ENCODE data around the gene FAM222B.

DNA sequence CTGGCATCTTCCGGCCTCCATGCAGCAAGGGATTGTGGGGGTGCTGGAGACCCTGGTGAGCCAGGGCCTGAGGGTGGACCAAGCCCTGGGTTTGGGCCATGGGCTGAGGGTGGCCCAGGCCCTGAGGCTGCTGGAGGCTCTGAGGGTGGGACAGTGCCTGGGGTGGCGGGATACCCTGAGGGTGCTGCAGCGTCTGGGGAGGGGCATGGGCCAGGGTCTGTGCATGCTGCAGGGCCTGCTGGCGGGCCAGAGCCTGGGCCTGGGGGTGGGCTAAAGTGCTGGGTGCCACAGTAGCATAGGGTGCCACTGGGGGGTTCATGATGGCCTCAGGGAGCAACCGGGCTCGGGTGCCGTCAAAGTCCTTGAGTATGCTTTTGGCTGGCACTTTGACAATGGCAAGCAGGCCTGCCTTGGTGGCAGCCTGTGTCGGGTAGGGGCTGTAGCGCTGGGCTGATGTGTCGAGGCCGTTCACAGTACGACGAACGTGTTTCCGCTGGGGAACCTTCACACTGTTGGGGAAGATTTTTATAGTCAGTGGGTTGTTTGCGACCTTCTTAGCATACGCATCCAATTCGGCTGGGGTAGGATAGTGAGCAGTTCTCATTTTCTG is 83.2 kb downstream of the FAM222B start:
- TF ChIP-seq, protein P1, sequence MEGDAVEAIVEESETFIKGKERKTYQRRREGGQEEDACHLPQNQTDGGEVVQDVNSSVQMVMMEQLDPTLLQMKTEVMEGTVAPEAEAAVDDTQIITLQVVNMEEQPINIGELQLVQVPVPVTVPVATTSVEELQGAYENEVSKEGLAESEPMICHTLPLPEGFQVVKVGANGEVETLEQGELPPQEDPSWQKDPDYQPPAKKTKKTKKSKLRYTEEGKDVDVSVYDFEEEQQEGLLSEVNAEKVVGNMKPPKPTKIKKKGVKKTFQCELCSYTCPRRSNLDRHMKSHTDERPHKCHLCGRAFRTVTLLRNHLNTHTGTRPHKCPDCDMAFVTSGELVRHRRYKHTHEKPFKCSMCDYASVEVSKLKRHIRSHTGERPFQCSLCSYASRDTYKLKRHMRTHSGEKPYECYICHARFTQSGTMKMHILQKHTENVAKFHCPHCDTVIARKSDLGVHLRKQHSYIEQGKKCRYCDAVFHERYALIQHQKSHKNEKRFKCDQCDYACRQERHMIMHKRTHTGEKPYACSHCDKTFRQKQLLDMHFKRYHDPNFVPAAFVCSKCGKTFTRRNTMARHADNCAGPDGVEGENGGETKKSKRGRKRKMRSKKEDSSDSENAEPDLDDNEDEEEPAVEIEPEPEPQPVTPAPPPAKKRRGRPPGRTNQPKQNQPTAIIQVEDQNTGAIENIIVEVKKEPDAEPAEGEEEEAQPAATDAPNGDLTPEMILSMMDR (IDR thresholded peaks at IDR 0.05): no peak
- TF ChIP-seq POLR2A (IDR thresholded peaks at IDR 0.05): no peak
